HG02610 (cell line): Measurements from ENCODE around the gene HAPLN2.
"Not testable (repeated sequence)": the region's sequence is repeated elsewhere in the genome, so short reads cannot be mapped to it uniquely, and the experiment has no call there.

Source experiments
- ATAC-seq: cut with Tn5 transposase; IDR thresholded peaks from one replicate; pipeline ENCODE4 v1.9.1; 2021; ENCODE audit warnings: mild to moderate bottlenecking, moderate library complexity; ENCODE audit not compliant: unreplicated experiment

The HAPLN2 gene

GRCh38 chr1:156618853-156619581 lies at the start of gene HAPLN2:
TSS of gene HAPLN2 (plus strand) at chr1:156619415. CDS start at chr1:156623491, 4,076 bp downstream.
- ATAC-seq, result no peak

DNA sequence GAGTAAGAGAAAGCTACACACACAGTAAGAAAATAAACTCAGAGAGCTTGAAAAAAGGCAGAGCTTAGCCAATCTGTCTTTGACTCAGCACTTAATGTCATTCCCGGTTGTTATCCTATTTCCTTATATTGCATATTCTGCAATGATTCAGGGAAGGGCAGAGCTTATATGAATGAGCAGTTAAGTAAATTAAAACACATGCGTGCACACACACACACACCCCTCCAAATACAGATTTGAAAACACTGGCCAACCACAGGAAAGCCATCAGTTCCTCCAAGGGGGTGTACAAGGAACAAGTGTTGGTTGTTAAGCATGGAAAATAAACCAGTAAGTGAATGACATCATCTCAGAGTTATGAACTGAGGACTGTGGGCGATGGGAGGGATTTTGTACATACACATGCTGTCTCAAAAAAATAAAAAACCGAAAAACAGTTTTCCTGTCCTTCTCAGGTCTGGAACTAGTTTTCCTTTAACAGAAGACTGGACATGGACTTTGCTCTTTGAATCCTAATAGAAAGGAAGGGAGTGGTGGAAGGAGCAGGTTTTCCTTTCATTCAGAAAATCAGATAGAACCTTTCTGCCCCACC lies 47.9 kb upstream of the HAPLN2 start:
- ATAC-seq, result no peak

DNA sequence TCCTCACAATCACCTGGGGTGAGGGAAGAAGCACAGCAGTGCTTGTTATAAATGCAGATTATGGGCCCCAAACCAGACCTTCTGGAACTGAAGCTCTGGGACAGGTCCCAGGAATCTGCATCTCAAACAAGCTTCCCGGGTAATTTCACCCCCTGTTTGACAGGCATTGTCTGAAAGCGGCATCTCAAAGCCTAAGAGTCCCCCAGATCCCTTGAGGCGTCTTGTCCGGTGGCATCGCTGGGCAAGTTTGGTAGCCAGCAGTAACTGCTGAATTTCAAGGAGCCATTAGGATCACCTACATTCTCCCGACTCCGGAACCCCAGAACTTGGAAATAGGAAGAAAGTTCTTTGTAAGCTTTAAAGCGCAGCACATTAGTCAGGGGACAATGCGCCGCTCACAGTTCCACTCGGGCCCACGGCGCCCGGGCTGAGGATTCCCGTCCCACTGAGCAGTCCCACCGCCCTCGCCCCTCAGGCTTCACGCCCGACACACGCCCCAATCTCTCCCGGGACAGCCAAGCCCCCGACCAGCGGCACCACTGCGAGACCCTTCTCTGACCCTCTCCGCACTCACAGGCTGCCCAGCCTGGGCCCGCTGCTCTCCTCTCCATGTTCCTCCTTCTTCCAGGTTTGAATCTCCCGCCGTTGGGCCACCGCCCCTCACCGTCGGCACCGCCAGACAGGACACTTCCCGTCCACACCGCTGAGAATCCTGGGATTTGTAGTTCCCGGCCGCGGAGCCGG lies 47.1 kb upstream of the HAPLN2 start, which contains the start of gene IQGAP3:
IQGAP3 (minus strand) TSS at position 647 of the 744 bp plus-strand sequence; CDS start at position 611, 36 bp downstream.
- ATAC-seq, result peak; percentile 81

DNA sequence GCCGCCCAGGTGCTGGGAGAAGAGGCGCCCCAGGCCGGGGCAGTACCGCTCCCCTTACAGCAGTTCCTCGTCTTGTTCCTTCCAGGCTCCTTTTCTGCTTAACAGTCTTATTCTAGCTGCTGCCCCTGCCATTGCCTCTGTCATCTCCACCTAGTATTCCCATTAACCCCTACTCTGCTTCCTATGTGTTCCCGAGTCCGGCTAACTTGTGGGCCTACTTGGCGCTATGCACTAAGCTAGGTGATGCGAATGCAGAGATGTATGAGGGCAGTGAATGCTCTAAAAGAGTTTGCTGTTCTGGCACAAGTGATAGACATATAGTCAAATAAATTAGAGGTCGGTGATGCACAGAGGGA lies 46.6 kb upstream of the HAPLN2 start:
- ATAC-seq, result no peak

- ATAC-seq, result no peak
Measured at GRCh38 chr1:156574039-156574633, 45.1 kb upstream of the HAPLN2 start.

GRCh38 chr1:156577550-156577949 lies 41.7 kb upstream of the HAPLN2 start:
- ATAC-seq, result no peak

DNA sequence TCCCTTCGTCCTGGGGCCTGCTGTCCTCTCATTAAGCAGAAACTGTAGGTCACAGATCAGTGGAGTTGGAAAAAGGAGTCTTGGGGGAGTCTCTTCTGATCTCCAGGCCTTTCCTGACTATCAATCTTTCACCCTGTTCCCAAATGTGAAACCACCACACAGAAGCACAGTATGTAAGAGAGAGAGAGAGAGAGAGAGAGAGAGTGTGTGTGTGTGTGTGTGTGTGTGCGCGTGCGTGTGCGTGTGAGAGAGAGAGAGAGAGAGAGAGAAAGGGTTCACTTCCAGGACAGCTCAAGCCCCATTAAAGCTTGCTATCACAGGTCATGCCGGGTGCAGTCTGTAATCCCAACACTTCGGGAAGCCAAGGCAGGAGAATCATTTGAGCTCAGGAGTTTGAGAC lies 41.2 kb upstream of the HAPLN2 start:
- no peak for ATAC-seq

DNA sequence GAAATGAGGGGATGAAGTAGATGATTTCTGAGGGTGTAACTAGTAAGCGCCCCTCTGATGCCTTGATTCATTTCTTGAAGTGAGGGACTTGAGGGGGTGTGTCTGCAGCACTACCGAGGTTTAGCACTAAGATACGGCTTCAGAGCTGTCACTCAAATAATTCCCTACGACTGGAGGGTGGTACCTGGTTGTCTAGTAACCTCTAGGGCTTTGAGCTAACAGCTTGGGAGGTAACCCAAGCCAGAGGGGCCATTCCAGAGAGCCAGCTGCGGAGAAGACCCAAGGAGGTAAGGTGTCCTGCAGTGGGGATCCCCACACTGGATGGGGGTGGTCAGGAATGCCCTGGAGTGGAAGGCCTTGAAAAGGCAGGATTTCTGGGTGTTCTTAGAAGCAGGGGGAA lies 39.7 kb upstream of the HAPLN2 start, which contains the start of gene TTC24:
TTC24 (plus strand) TSS at position 252 of the 400 bp plus-strand sequence. CDS start 1,642 bp downstream, outside the sequence.
- ATAC-seq, result no peak

- ATAC-seq, result no peak
Measured at GRCh38 chr1:156581661-156582387, 37.4 kb upstream of the HAPLN2 start.

DNA sequence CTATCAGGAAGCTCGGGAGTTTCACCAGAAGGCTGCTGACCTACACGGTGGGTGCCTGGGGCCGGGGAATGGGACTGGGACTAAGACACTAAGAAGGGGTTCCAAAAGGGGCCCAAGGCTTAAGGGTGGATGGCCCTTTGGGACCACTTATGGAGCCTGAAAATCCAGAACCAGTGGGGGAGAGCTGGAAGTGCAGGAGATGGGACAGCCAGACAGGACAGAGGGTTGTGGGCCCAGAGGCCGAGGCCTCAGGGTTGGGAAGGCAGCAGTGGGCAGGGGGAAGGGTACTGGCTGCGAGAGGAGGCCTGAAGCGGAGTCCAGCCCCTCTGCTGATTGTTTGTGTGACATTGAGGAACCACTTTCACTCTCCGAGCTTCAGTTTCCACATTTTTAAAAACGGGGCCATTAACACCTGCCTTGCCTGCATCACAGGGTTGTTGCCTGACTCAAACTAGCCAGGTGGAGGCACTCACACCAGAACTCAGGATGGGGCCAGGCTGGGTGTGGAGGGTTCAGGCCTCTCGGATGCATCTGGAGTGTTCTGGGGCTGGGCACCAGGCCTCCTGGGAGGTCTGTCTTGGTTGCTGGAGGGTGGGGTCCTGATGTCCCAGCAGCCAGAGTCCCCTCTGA lies 36.7 kb upstream of the HAPLN2 start:
- no peak for ATAC-seq

DNA sequence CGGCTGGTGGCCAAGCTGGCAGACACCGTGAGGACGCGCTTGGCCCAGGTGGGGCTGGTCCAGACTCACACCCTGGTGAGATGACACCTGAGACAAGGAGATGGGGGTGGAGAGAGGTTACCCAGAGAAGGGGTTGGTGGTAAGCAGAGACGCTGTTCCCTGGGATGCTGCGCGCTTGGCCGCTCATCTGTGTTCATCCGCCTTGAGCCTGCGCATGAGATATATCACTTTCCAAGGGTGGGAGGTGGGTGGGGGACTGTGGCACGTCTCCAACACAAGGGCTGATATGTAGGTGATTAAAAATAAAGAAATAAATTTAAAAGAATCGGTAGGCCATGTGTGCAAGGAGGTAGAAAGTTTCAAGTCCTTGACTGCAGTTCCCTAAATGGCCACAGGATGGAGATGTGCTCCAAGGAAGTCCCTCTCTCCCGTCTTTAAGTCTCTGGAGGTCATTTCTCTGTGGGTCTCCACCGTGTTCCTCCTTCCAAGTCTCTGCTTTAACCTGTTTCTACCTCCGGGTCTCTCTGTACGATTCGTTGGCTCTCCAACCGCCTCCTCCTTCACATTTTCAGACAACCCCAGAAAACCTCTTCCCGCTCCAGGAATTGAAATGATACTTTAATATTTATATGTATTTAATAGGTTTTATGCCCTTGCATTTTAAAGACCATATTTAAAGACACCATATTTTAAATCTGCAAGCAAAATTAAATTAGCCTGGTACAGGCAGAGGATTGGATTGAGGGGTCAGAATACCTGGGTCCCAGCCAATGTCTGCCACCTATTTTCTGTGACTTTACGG lies 35.2 kb upstream of the HAPLN2 start:
- no peak for ATAC-seq

GRCh38 chr1:156584813-156585212 lies 34.4 kb upstream of the HAPLN2 start:
- no peak for ATAC-seq

GRCh38 chr1:156586323-156586722 lies 32.9 kb upstream of the HAPLN2 start:
- no peak for ATAC-seq

GRCh38 chr1:156586892-156587477 lies 32.2 kb upstream of the HAPLN2 start:
- ATAC-seq, result no peak

- not testable (repeated sequence) for ATAC-seq
Measured at GRCh38 chr1:156587927-156588326, 31.3 kb upstream of the HAPLN2 start.

- no peak for ATAC-seq
Measured at GRCh38 chr1:156589546-156589945, 29.7 kb upstream of the HAPLN2 start.

- no peak for ATAC-seq
Measured at GRCh38 chr1:156590326-156591180, 28.7 kb upstream of the HAPLN2 start.

DNA sequence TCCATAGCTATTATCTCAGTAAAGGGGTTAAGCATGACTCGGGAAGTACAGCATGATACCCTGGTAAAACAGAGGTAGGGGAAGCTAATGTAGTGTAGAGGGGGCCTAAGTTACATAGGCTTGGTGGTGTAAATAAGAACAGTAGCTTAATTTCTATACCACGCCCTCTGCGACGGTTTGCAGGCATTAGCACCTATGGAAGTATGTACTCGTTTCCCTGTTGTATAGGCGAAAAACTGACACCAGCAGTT lies 28.1 kb upstream of the HAPLN2 start:
- ATAC-seq, result no peak
